K562 (cell line): ENCODE results near the gene PCDH8. TPM values are rescaled to one million over a fixed set of nuclear protein-coding genes. Genes with fewer than 3 reads are reported as not detected.

ENCODE experiments used
- ATAC-seq: fragments of 200-7000 bp; cut with Tn5 transposase; 3 replicates; pipeline ENCODE4 v1.9.1; 2020; ENCODE audit warnings: moderate library complexity
- BruUV-seq: library from RNA; stranded (reverse); fragments of 400-500 nt; replicated peaks from 2 replicates; lab custom pipeline; 2021; lab: Mats Ljungman, UMichigan
- CTCF ChIA-PET: fragments of 300-600 bp; formaldehyde crosslinking; extraction: SDS; loops from one replicate; lab custom pipeline; 2021; ENCODE audit warnings: low intra/inter-chr PET ratio; lab: Yijun Ruan, JAX
- POLR2A ChIA-PET: fragments of 300-600, 350-650 bp; sonication (Branson Sonifier 250); formaldehyde crosslinking; extraction: SDS; loops from one replicate; lab custom pipeline; 2021; ENCODE audit warnings: antibody characterized with exemption, inconsistent platforms; lab: Yijun Ruan, JAX
- DNase-seq, 4 experiments: peaks; one replicate each; pipeline versions ENCODE4 v3.0.0 to v3.0.0-alpha.2; 2011 to 2018; ENCODE audit warnings: low spot score in 3 of 4, mixed read lengths in 3 of 4; ENCODE audit errors: extremely low read depth in 1 of 4
- FAIRE-seq: peaks from 2 replicates; lab custom pipeline; 2011; peaks lifted over from hg19 to GRCh38; lab: Jason Lieb, UNC
- H2AFZ ChIP-seq: 2 replicates; pipeline ENCODE4 v1.6.0; 2011; ENCODE audit warnings: low read depth, low read length, control low read depth, inconsistent platforms
- H3K27ac ChIP-seq: fragments of 200-600 bp; 3 replicates; pipeline ENCODE4 v1.8.0; 2011; ENCODE audit warnings: low read depth, mild to moderate bottlenecking, control low read depth, inconsistent platforms, low read length, moderate library complexity, mixed read lengths; ENCODE audit errors: extremely low read depth
- H3K27me3 ChIP-seq, 2 experiments: fragments of 300-600 bp in 1 of 2; 2 replicates in 1 of 2; 3 replicates in 1 of 2; pipeline versions ENCODE4 v1.6.0 to v1.8.0; 2011; ENCODE audit warnings: inconsistent platforms in 2 of 2, low read length in 2 of 2, mild to moderate bottlenecking in 1 of 2, mixed read lengths in 1 of 2, moderate library complexity in 1 of 2; ENCODE audit not compliant: control insufficient read depth in 2 of 2, insufficient read depth in 2 of 2
- H3K36me3 ChIP-seq: fragments of 300-600 bp; 3 replicates; pipeline ENCODE4 v1.8.0; 2011; ENCODE audit warnings: mild to moderate bottlenecking, low read length, inconsistent platforms; ENCODE audit not compliant: control insufficient read depth, insufficient read depth
- H3K4me1 ChIP-seq, 2 experiments: fragments of 200-600 bp in 1 of 2; replicated peaks in 1 of 2; 2 replicates in 1 of 2; 3 replicates in 1 of 2; pipeline versions ENCODE4 v1.5.1 to v1.8.0; 2011; ENCODE audit warnings: inconsistent platforms in 2 of 2, low read length in 2 of 2, mild to moderate bottlenecking in 1 of 2, mixed read lengths in 1 of 2, moderate library complexity in 1 of 2; ENCODE audit not compliant: control insufficient read depth in 2 of 2, insufficient read depth in 2 of 2
- H3K4me2 ChIP-seq: 2 replicates; pipeline ENCODE4 v1.6.1; 2011; ENCODE audit warnings: low read length, control low read depth, inconsistent platforms, mixed read lengths; ENCODE audit not compliant: insufficient read depth
- H3K4me3 ChIP-seq: fragments of 200-600 bp; sonication (generic), shearing (Covaris generic); 2 replicates; pipeline ENCODE4 v1.5.1; 2016; ENCODE audit warnings: control low read depth, inconsistent platforms
- H3K79me2 ChIP-seq: fragments of 200-600 bp; 3 replicates; pipeline ENCODE4 v1.8.0; 2011; ENCODE audit warnings: low read length, inconsistent platforms; ENCODE audit not compliant: control insufficient read depth, insufficient read depth
- H3K9ac ChIP-seq, 2 experiments: 2 replicates each; pipeline versions ENCODE4 v1.6.0 to v1.6.1; 2011; ENCODE audit warnings: low read depth in 2 of 2, low read length in 2 of 2, control low read depth in 1 of 2, inconsistent platforms in 1 of 2, mild to moderate bottlenecking in 1 of 2, mixed read lengths in 1 of 2; ENCODE audit not compliant: insufficient read depth in 1 of 2
- H3K9me1 ChIP-seq: one replicate; pipeline ENCODE4 v1.6.0; 2011; ENCODE audit warnings: inconsistent platforms, mild to moderate bottlenecking, low read length, moderate library complexity; ENCODE audit not compliant: control insufficient read depth, insufficient read depth
- H3K9me3 ChIP-seq: replicated peaks from 2 replicates; pipeline ENCODE4 v1.5.1; 2011; ENCODE audit warnings: low read depth, low read length, inconsistent platforms; ENCODE audit not compliant: control insufficient read depth, insufficient read depth
- H4K20me1 ChIP-seq: replicated peaks from 2 replicates; pipeline ENCODE4 v1.6.1; 2011; ENCODE audit warnings: low read length, inconsistent platforms, mixed read lengths; ENCODE audit not compliant: control insufficient read depth, insufficient read depth
- ATF7 ChIP-seq: fragments of 450-650 bp; IDR thresholded peaks from 2 replicates; pipeline ENCODE4 v1.7.1; 2014; ENCODE audit warnings: mild to moderate bottlenecking, moderate library complexity
- CHCHD3 ChIP-seq: fragments of 250-450 bp; sonication (Bioruptor Pico); IDR thresholded peaks from 2 replicates; pipeline ENCODE4 v2.1.2; 2022; ENCODE audit warnings: mild to moderate bottlenecking
- DLX4 ChIP-seq: fragments of 250-450 bp; sonication (Bioruptor Pico); IDR thresholded peaks from 2 replicates; pipeline ENCODE4 v1.6.1; 2021; ENCODE audit warnings: mild to moderate bottlenecking
- KLF1 ChIP-seq: fragments of 450-650 bp; IDR thresholded peaks from 2 replicates; pipeline ENCODE4 v1.6.1; 2016; ENCODE audit warnings: missing genetic modification characterization, missing compliant biosample characterization
- KLF10 ChIP-seq: fragments of 250-450 bp; sonication (Bioruptor Pico); IDR thresholded peaks from 2 replicates; pipeline ENCODE4 v1.6.1; 2021; ENCODE audit warnings: matching md5 sums
- NFXL1 ChIP-seq: fragments of 450-650 bp; formaldehyde crosslinking; IDR thresholded peaks from 2 replicates; pipeline ENCODE4 v1.4.0; 2021; ENCODE audit warnings: mild to moderate bottlenecking
- NRF1 ChIP-seq, 2 experiments: fragments of 450-650 bp; IDR thresholded peaks in 1 of 2; conservative IDR thresholded peaks in 1 of 2; 2 replicates each; pipeline ENCODE4 v1.6.1; 2014; ENCODE audit warnings: mild to moderate bottlenecking in 2 of 2
- RBM39 ChIP-seq: fragments of 200-400 bp; formaldehyde crosslinking; optimal IDR thresholded peaks from 2 replicates; pipeline ENCODE3; 2018; ENCODE audit warnings: low read depth, low read length
- STAT6 ChIP-seq: sonication (generic); formaldehyde crosslinking; IDR thresholded peaks from 2 replicates; pipeline ENCODE4 v1.8.1; 2023; ENCODE audit warnings: mild to moderate bottlenecking, missing genetic modification reagents
- TCF15 ChIP-seq: fragments of 250-450 bp; sonication (Bioruptor Pico); IDR thresholded peaks from 2 replicates; pipeline ENCODE4 v1.8.0; 2022; ENCODE audit warnings: moderate library complexity, mild to moderate bottlenecking, inconsistent platforms
- TCF7L2 ChIP-seq: fragments of 150-350 bp; IDR thresholded peaks from 2 replicates; pipeline ENCODE4 v1.6.1; 2016; ENCODE audit warnings: low read depth, mild to moderate bottlenecking, low read length, moderate library complexity
- THAP12 ChIP-seq: fragments of 250-450 bp; sonication (Bioruptor Pico); IDR thresholded peaks from 2 replicates; pipeline ENCODE4 v1.9.0; 2021; ENCODE audit warnings: mild to moderate bottlenecking, inconsistent platforms
- ZBTB12 ChIP-seq: fragments of 250-450 bp; sonication (Bioruptor Pico); IDR thresholded peaks from 2 replicates; pipeline ENCODE4 v1.4.0; 2020
- ZNF232 ChIP-seq: sonication (generic); formaldehyde crosslinking; IDR thresholded peaks from 2 replicates; pipeline ENCODE4 v1.8.0; 2022; ENCODE audit warnings: mild to moderate bottlenecking, missing genetic modification reagents
- ZNF707 ChIP-seq: fragments of 250-450 bp; sonication (Bioruptor Pico); conservative IDR thresholded peaks from 2 replicates; pipeline ENCODE4 v1.8.0; 2022; ENCODE audit warnings: inconsistent platforms, mild to moderate bottlenecking, moderate library complexity
- WGBS: fragments of 100-300 bp; shearing (Covaris generic); methylation state at CpG from one replicate; pipeline ENCODE4 v1.1.6; 2016; ENCODE audit warnings: low coverage, mixed read lengths; ENCODE audit not compliant: insufficient coverage; ENCODE audit errors: missing lambda C conversion rate; 5-methylcytosine and 5-hydroxymethylcytosine counted together
- in situ Hi-C: fragments of 300-500 bp; cut with MboI; formaldehyde crosslinking; loops from 4 replicates; pipeline ENCODE4 v1.15.0; 2018; ENCODE audit warnings: inconsistent platforms, mixed read lengths
- intact Hi-C: fragments of 100-400 bp; cut with micrococcal nuclease; formaldehyde crosslinking; loops from 2 replicates; pipeline ENCODE4 v1.14.2; 2022
- polyA plus RNA-seq, 8 experiments: library from polyadenylated mRNA; depleted of rRNA in 4 of 8; stranded (reverse) in 5 of 8; unstranded in 3 of 8; fragments of >200 nt; fragmentation: Nextera tagmentation in 2 of 8; fragmentation: Illumina TruSeq in 1 of 8; extraction: Ambion mirVana in 2 of 8; extraction: Trizol in 1 of 8; gene quantifications; 2 replicates each; pipeline versions ENCODE4 v1.2.1 to v1.2.3, GENCODE V29; 2011 to 2014; ENCODE audit warnings: inconsistent platforms in 1 of 8, missing spikeins in 1 of 8
- total RNA-seq, 7 experiments: library from RNA; depleted of rRNA in 6 of 7; stranded (reverse); fragments of >200 nt in 6 of 7; fragmentation: Illumina TruSeq in 2 of 7; extraction: Trizol in 2 of 7; gene quantifications; 2 replicates each; pipeline versions ENCODE4 v1.2.1 to v1.2.3, GENCODE V29; 2011 to 2021; ENCODE audit warnings: low replicate concordance in 1 of 7

Gene PCDH8
- total and polyA plus RNA-seq, 9 of the 15 experiments (the other 6 are each of a cell fraction or from before 2014, with no cell fraction given) = not detected

GRCh38 chr13:52869621-52870020 lies 21.2 kb upstream of the PCDH8 start:
- intact Hi-C loops = no loop called here
- FAIRE-seq (no peak), DNase-seq (no peak), ATAC-seq (no peak)
- H3K36me3 ChIP-seq = no peaks in the 10 kb centered on the region
- H3K79me2 ChIP-seq = no peaks in the 10 kb centered on the region
- H3K4me2 ChIP-seq = no peak overlapping the region
- no TSS peak for BruUV-seq
- no peaks in the 10 kb centered on the region for H3K27me3 ChIP-seq
- no peak overlapping the region for H3K9ac ChIP-seq
- WGBS = 3% methylated on average over 4 of the region's 4 CpGs
- H3K27ac ChIP-seq = no peak overlapping the region
- CTCF ChIA-PET = no interaction called here
- no peak overlapping the region for H3K4me3 ChIP-seq
- no peaks in the 10 kb centered on the region for H3K9me1 ChIP-seq
- no peaks in the 10 kb centered on the region for H3K9me3 ChIP-seq
- no peak overlapping the region for H2AFZ ChIP-seq
- no peak for TF ChIP-seq RBM39
- no peak for TF ChIP-seq TCF7L2
- TF ChIP-seq ATF7 = no peak
- TF ChIP-seq THAP12 (CRISPR knock-in tag) = no peak
- TF ChIP-seq ZNF707 (CRISPR knock-in tag) = no peak
- no peak for TF ChIP-seq ZNF232
- no peak for TF ChIP-seq KLF10 (CRISPR knock-in tag)
- no peak for TF ChIP-seq CHCHD3 (CRISPR knock-in tag)
- TF ChIP-seq NRF1 (conservative IDR thresholded peaks at IDR 0.05 in 1 of 2, IDR thresholded peaks at IDR 0.05 in 1 of 2) = no peak
- TF ChIP-seq NFXL1 = no peak
- no peak for TF ChIP-seq DLX4 (CRISPR knock-in tag)
- no peak for TF ChIP-seq KLF1 (tag)
- no peak for TF ChIP-seq ZBTB12 (CRISPR knock-in tag)
- TF ChIP-seq TCF15 (CRISPR knock-in tag) = no peak
- no peak for TF ChIP-seq STAT6
- POLR2A ChIA-PET = no interaction called here
- in situ Hi-C loops = no loop called here
- H3K4me1 ChIP-seq = no peaks in the 10 kb centered on the region
- H4K20me1 ChIP-seq = no peaks in the 10 kb centered on the region
